IMR-90 (cell line): ENCODE results near the gene KRTAP4-9.

ENCODE experiments used
- SMC3 ChIP-seq: fragments of 150-350 bp; IDR thresholded peaks from 2 replicates; pipeline ENCODE4 v1.6.1; 2016; ENCODE audit warnings: low read depth, mild to moderate bottlenecking, antibody characterized with exemption, low read length, moderate library complexity
- TF ChIP-seq, protein P1 (sequence below): conservative IDR thresholded peaks from 2 replicates; pipeline ENCODE4 v1.5.1; 2012; ENCODE audit warnings: mild to moderate bottlenecking, low read depth, low read length, improper control_type of control experiment

GRCh38 chr17:41141361-41141760, 36.2 kb downstream of the KRTAP4-9 start:
- TF ChIP-seq, protein P1, sequence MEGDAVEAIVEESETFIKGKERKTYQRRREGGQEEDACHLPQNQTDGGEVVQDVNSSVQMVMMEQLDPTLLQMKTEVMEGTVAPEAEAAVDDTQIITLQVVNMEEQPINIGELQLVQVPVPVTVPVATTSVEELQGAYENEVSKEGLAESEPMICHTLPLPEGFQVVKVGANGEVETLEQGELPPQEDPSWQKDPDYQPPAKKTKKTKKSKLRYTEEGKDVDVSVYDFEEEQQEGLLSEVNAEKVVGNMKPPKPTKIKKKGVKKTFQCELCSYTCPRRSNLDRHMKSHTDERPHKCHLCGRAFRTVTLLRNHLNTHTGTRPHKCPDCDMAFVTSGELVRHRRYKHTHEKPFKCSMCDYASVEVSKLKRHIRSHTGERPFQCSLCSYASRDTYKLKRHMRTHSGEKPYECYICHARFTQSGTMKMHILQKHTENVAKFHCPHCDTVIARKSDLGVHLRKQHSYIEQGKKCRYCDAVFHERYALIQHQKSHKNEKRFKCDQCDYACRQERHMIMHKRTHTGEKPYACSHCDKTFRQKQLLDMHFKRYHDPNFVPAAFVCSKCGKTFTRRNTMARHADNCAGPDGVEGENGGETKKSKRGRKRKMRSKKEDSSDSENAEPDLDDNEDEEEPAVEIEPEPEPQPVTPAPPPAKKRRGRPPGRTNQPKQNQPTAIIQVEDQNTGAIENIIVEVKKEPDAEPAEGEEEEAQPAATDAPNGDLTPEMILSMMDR: no peak
- TF ChIP-seq SMC3: no peak
